K562 (cell line): ENCODE data around the gene ANKRD24. TPM values are rescaled to one million over a fixed set of nuclear protein-coding genes. Genes with fewer than 3 reads are reported as not detected.

ENCODE experiments used
- CTBP1 ChIP-seq: fragments of 450-650 bp; IDR thresholded peaks from 2 replicates; pipeline ENCODE4 v1.6.1; 2016; ENCODE audit warnings: borderline replicate concordance
- HMG20A ChIP-seq: fragments of 450-650 bp; formaldehyde crosslinking; conservative IDR thresholded peaks from 2 replicates; pipeline ENCODE4 v1.4.0; 2020; ENCODE audit warnings: mild to moderate bottlenecking, mixed read lengths
- HMGN3 ChIP-seq: IDR thresholded peaks from 2 replicates; pipeline ENCODE4 v1.6.1; 2011; ENCODE audit warnings: borderline replicate concordance, low read depth, mild to moderate bottlenecking, mixed read lengths, low read length; ENCODE audit not compliant: insufficient read length; ENCODE audit errors: extremely low read depth
- LCOR ChIP-seq: sonication (generic); formaldehyde crosslinking; IDR thresholded peaks from 2 replicates; pipeline ENCODE4 v1.8.0; 2022; ENCODE audit warnings: mild to moderate bottlenecking, missing genetic modification reagents
- MAZ ChIP-seq, 2 experiments: fragments of 450-650 bp in 1 of 2; sonication (generic) in 1 of 2; formaldehyde crosslinking; IDR thresholded peaks in 1 of 2; conservative IDR thresholded peaks in 1 of 2; 2 replicates each; pipeline versions ENCODE4 v1.4.0 to v1.5.0; 2020; ENCODE audit warnings: mild to moderate bottlenecking in 1 of 2, missing genetic modification reagents in 1 of 2
- MTA1 ChIP-seq: fragments of 450-650 bp; IDR thresholded peaks from 2 replicates; pipeline ENCODE4 v1.6.1; 2017; ENCODE audit warnings: borderline replicate concordance
- MYC ChIP-seq, 2 experiments: fragments of 250-450 bp in 1 of 2; sonication (Bioruptor Pico) in 1 of 2; IDR thresholded peaks; 2 replicates each; pipeline versions ENCODE4 v1.5.1 to v1.6.1; 2012 to 2021; ENCODE audit warnings: low read depth in 2 of 2, borderline replicate concordance in 1 of 2, improper control_type of control experiment in 1 of 2, low read length in 1 of 2, mild to moderate bottlenecking in 1 of 2, moderate library complexity in 1 of 2
- PYGO2 ChIP-seq: fragments of 450-650 bp; IDR thresholded peaks from 2 replicates; pipeline ENCODE4 v1.6.1; 2016; ENCODE audit warnings: mild to moderate bottlenecking, missing genetic modification characterization, moderate library complexity, missing compliant biosample characterization
- RFX7 ChIP-seq: fragments of 250-450 bp; sonication (Bioruptor Pico); IDR thresholded peaks from 2 replicates; pipeline ENCODE4 v1.5.1; 2021; ENCODE audit warnings: mild to moderate bottlenecking
- SMC3 ChIP-seq: conservative IDR thresholded peaks from 2 replicates; pipeline ENCODE4 v1.6.1; 2011; ENCODE audit warnings: low read depth, low read length, improper control_type of control experiment; ENCODE audit not compliant: insufficient read depth
- SRSF9 ChIP-seq: fragments of 200-400 bp; formaldehyde crosslinking; IDR thresholded peaks from 2 replicates; pipeline ENCODE4 v1.6.1; 2017; ENCODE audit warnings: low read depth, low read length, borderline replicate concordance
- TCFL5 ChIP-seq: fragments of 250-450 bp; sonication (Bioruptor Pico); conservative IDR thresholded peaks from 2 replicates; pipeline ENCODE4 v1.6.1; 2021; ENCODE audit warnings: mild to moderate bottlenecking, moderate library complexity, matching md5 sums
- TOE1 ChIP-seq, 2 experiments: fragments of 450-650 bp in 1 of 2; sonication (generic) in 1 of 2; formaldehyde crosslinking in 1 of 2; IDR thresholded peaks; 2 replicates each; pipeline versions ENCODE4 v1.7.1 to v1.8.0; 2016 to 2022; ENCODE audit warnings: borderline replicate concordance in 2 of 2, mild to moderate bottlenecking in 2 of 2, antibody characterized with exemption in 1 of 2, inconsistent platforms in 1 of 2, low read depth in 1 of 2, missing genetic modification reagents in 1 of 2, moderate library complexity in 1 of 2
- YY1 ChIP-seq, 3 experiments: IDR thresholded peaks; 2 replicates each; pipeline ENCODE4 v1.6.1; 2011; ENCODE audit warnings: low read length in 2 of 3, mild to moderate bottlenecking in 2 of 3, moderate library complexity in 2 of 3, borderline replicate concordance in 1 of 3, control low read depth in 1 of 3, low read depth in 1 of 3; ENCODE audit not compliant: insufficient read depth in 3 of 3, insufficient replicate concordance in 2 of 3, control insufficient read depth in 1 of 3, insufficient read length in 1 of 3; ENCODE audit errors: extremely low read depth in 1 of 3
- ZC3H8 ChIP-seq: fragments of 450-650 bp; IDR thresholded peaks from 2 replicates; pipeline ENCODE4 v1.6.1; 2017
- ZFP36 ChIP-seq: fragments of 150-350 bp; IDR thresholded peaks from 2 replicates; pipeline ENCODE4 v1.6.1; 2018; ENCODE audit warnings: low read length, low read depth; ENCODE audit not compliant: partially characterized antibody
- ZNF445 ChIP-seq: fragments of 250-450 bp; sonication (Bioruptor Pico); IDR thresholded peaks from 2 replicates; pipeline ENCODE4 v1.4.0; 2020; ENCODE audit warnings: low read depth, mild to moderate bottlenecking, moderate library complexity
- ZNF57 ChIP-seq: fragments of 450-650 bp; formaldehyde crosslinking; IDR thresholded peaks from 2 replicates; pipeline ENCODE4 v1.4.0; 2020; ENCODE audit warnings: mild to moderate bottlenecking, moderate library complexity
- ZNF717 ChIP-seq: fragments of 250-450 bp; sonication (Bioruptor Pico); IDR thresholded peaks from 2 replicates; pipeline ENCODE4 v1.5.0; 2021
- ZNF766 ChIP-seq: fragments of 200-800 bp; sonication (Bioruptor generic); conservative IDR thresholded peaks from 2 replicates; pipeline ENCODE4 v1.6.1; 2016; ENCODE audit warnings: missing genetic modification characterization, missing compliant biosample characterization
- polyA plus RNA-seq, 8 experiments: library from polyadenylated mRNA; depleted of rRNA in 4 of 8; stranded (reverse) in 5 of 8; unstranded in 3 of 8; fragments of >200 nt; fragmentation: Nextera tagmentation in 2 of 8; fragmentation: Illumina TruSeq in 1 of 8; extraction: Ambion mirVana in 2 of 8; extraction: Trizol in 1 of 8; gene quantifications; 2 replicates each; pipeline versions ENCODE4 v1.2.1 to v1.2.3, GENCODE V29; 2011 to 2014; ENCODE audit warnings: inconsistent platforms in 1 of 8, missing spikeins in 1 of 8
- total RNA-seq, 7 experiments: library from RNA; depleted of rRNA in 6 of 7; stranded (reverse); fragments of >200 nt in 6 of 7; fragmentation: Illumina TruSeq in 2 of 7; extraction: Trizol in 2 of 7; gene quantifications; 2 replicates each; pipeline versions ENCODE4 v1.2.1 to v1.2.3, GENCODE V29; 2011 to 2021; ENCODE audit warnings: low replicate concordance in 1 of 7
- TF ChIP-seq, protein P1 (sequence below): fragments of 450-650 bp; IDR thresholded peaks from 2 replicates; pipeline ENCODE4 v1.6.1; 2016
- TF ChIP-seq, protein P2 (sequence below): sonication (generic); formaldehyde crosslinking; IDR thresholded peaks from 2 replicates; pipeline ENCODE4 v1.9.0; 2022; ENCODE audit warnings: mild to moderate bottlenecking, missing genetic modification reagents
- TF ChIP-seq, protein P3 (sequence below): fragments of 250-450 bp; sonication (Bioruptor Pico); IDR thresholded peaks from 2 replicates; pipeline ENCODE4 v1.4.0; 2020; ENCODE audit warnings: mild to moderate bottlenecking

Gene ANKRD24
- total and polyA plus RNA-seq, 9 of the 15 experiments (the other 6 are each of a cell fraction or from before 2014, with no cell fraction given): 0.07 to 0.12 (median 0.09) TPM; not detected in 5

DNA sequence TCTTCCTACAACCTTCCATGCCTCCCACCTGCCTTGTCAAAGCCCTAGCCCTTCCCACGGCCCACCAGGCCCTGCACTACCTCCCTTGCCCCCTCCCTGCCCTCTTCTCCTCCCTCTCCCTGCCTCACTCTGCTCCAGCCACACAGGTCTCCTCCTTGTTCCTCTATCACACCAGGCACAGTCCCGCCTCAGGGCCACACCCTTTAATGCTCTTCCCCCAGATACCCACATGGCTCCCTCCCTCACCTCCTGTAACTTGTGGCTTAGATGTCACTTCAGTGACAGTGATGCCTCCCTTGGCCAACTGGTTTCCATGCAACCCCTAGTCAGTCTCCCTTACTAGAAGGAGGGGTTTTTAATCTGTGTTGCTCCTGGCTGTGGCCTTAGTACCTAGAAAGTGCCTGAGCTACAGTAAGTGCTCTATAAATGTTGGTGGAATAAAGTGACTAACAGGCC is 1.4 kb upstream of the ANKRD24 start (continued):
- no peak for TF ChIP-seq TCFL5 (CRISPR knock-in tag)
- TF ChIP-seq PYGO2 (tag): no peak
- TF ChIP-seq RFX7 (CRISPR knock-in tag): no peak
- 0 out of 2 replicates have a peak, but pooled peaks have one; percentile 23 for TF ChIP-seq MYC (IDR thresholded peaks at IDR 0.05; ENCODE audit: low read depth, low read length)
- no peak for TF ChIP-seq MYC (CRISPR knock-in tag; IDR thresholded peaks at IDR 0.05; ENCODE audit: borderline replicate concordance, low read depth)
- TF ChIP-seq SMC3: no peak
- no peak for TF ChIP-seq TOE1 (IDR thresholded peaks at IDR 0.05; ENCODE audit: borderline replicate concordance)
- TF ChIP-seq TOE1 (CRISPR knock-in tag; IDR thresholded peaks at IDR 0.05; ENCODE audit: borderline replicate concordance, low read depth): no peak
- TF ChIP-seq HMGN3: no peak
- no peak for TF ChIP-seq HMG20A (CRISPR knock-in tag)
- peak; percentile 41 for TF ChIP-seq ZFP36
- TF ChIP-seq MTA1: no peak
- TF ChIP-seq ZNF717 (CRISPR knock-in tag): no peak
- no peak for TF ChIP-seq ZC3H8
- TF ChIP-seq, protein P1, sequence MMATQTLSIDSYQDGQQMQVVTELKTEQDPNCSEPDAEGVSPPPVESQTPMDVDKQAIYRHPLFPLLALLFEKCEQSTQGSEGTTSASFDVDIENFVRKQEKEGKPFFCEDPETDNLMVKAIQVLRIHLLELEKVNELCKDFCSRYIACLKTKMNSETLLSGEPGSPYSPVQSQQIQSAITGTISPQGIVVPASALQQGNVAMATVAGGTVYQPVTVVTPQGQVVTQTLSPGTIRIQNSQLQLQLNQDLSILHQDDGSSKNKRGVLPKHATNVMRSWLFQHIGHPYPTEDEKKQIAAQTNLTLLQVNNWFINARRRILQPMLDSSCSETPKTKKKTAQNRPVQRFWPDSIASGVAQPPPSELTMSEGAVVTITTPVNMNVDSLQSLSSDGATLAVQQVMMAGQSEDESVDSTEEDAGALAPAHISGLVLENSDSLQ: peak; percentile 72
- TF ChIP-seq LCOR (CRISPR knock-in tag): no peak
- no peak for TF ChIP-seq ZNF766 (CRISPR knock-in tag)
- TF ChIP-seq, protein P2, sequence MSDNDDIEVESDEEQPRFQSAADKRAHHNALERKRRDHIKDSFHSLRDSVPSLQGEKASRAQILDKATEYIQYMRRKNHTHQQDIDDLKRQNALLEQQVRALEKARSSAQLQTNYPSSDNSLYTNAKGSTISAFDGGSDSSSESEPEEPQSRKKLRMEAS (CRISPR knock-in tag): peak; percentile 58
- no peak for TF ChIP-seq ZNF57
- TF ChIP-seq, protein P3, sequence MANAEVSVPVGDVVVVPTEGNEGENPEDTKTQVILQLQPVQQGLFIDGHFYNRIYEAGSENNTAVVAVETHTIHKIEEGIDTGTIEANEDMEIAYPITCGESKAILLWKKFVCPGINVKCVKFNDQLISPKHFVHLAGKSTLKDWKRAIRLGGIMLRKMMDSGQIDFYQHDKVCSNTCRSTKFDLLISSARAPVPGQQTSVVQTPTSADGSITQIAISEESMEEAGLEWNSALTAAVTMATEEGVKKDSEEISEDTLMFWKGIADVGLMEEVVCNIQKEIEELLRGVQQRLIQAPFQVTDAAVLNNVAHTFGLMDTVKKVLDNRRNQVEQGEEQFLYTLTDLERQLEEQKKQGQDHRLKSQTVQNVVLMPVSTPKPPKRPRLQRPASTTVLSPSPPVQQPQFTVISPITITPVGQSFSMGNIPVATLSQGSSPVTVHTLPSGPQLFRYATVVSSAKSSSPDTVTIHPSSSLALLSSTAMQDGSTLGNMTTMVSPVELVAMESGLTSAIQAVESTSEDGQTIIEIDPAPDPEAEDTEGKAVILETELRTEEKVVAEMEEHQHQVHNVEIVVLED (CRISPR knock-in tag): no peak
- TF ChIP-seq SRSF9: no peak
- TF ChIP-seq YY1 (IDR thresholded peaks at IDR 0.05; ENCODE audit: borderline replicate concordance in 1 of 3, control insufficient read depth in 1 of 3, extremely low read depth in 1 of 3, insufficient read depth in 3 of 3, insufficient read length in 1 of 3, insufficient replicate concordance in 2 of 3, low read depth in 1 of 3, low read length in 2 of 3): no peak
- TF ChIP-seq CTBP1: peak; percentile 51; the same call in 1 of the 2 replicates
- no peak for TF ChIP-seq ZNF445 (CRISPR knock-in tag)
- TF ChIP-seq MAZ (CRISPR knock-in tag; conservative IDR thresholded peaks at IDR 0.05 in 1 of 2, IDR thresholded peaks at IDR 0.05 in 1 of 2): no peak
